Measurements from ENCODE around the gene ZFYVE28.
"Not testable (repeated sequence)": the region's sequence is repeated elsewhere in the genome, so short reads cannot be mapped to it uniquely, and the experiment has no call there.

The ZFYVE28 gene

GRCh38 chr4:2433609-2434350 lies 15.3 kb upstream of the ZFYVE28 start:
- TF ChIP-seq CTCF (IDR thresholded peaks at IDR 0.05; ENCODE audit: control extremely low read depth, extremely low read depth, low read depth, missing control alignments): no peak
- CTCF ChIA-PET: interaction anchor here (0.9 to 4.0 kb wide), 3 partner anchors 8 to 213 kb away, joined by 3 to 15 read pairs (median 6); no protein-coding TSS in a partner anchor
- POLR2A ChIA-PET: no interaction called here
- DNase-seq (ENCODE audit: extremely low spot score): no peak

- CTCF ChIA-PET: interaction anchor here (0.9 to 4.0 kb wide), 3 partner anchors 9 to 212 kb away, joined by 3 to 15 read pairs (median 6); no protein-coding TSS in a partner anchor
- TF ChIP-seq CTCF (IDR thresholded peaks at IDR 0.05; ENCODE audit: control extremely low read depth, extremely low read depth, low read depth, missing control alignments): no peak
- POLR2A ChIA-PET: no interaction called here
- DNase-seq (ENCODE audit: extremely low spot score): no peak
Measured at GRCh38 chr4:2432991-2433530, 14.6 kb upstream of the ZFYVE28 start.

- no peak for TF ChIP-seq CTCF (IDR thresholded peaks at IDR 0.05; ENCODE audit: control extremely low read depth, extremely low read depth, low read depth, missing control alignments)
- ChIA-PET CTCF (interaction anchor here (0.8 to 4.0 kb wide), 3 partner anchors 9 to 211 kb away, joined by 3 to 15 read pairs (median 6); no protein-coding TSS in a partner anchor), POLR2A (no interaction called here)
- no peak for DNase-seq (ENCODE audit: extremely low spot score)
Measured at GRCh38 chr4:2432004-2432403, 13.6 kb upstream of the ZFYVE28 start.

- DNase-seq (ENCODE audit: extremely low spot score); POLR2A ChIA-PET: not testable (repeated sequence)
- CTCF ChIA-PET: interaction anchor here (1.1 kb wide), 1 partner anchor 12 kb away, joined by 4 read pairs; no protein-coding TSS in a partner anchor
Measured at GRCh38 chr4:2429945-2430757, 11.7 kb upstream of the ZFYVE28 start.

GRCh38 chr4:2428496-2429213 lies 10.2 kb upstream of the ZFYVE28 start:
- ChIA-PET CTCF (interaction anchor here (0.8 to 2.0 kb wide), 3 partner anchors 13 to 16 kb away, joined by 3 to 8 read pairs (median 4); no protein-coding TSS in a partner anchor), POLR2A (no interaction called here)
- TF ChIP-seq CTCF (IDR thresholded peaks at IDR 0.05; ENCODE audit: control extremely low read depth, extremely low read depth, low read depth, missing control alignments): no peak
- no peak for DNase-seq (ENCODE audit: extremely low spot score)

- ChIA-PET POLR2A (no interaction called here), CTCF (interaction anchor here (1.0 to 2.0 kb wide), 3 partner anchors 8 to 16 kb away, joined by 4 to 8 read pairs (median 4); partner anchors contain the start of gene CFAP99)
- no peak for DNase-seq (ENCODE audit: extremely low spot score)
- TF ChIP-seq CTCF (IDR thresholded peaks at IDR 0.05; ENCODE audit: control extremely low read depth, extremely low read depth, low read depth, missing control alignments): no peak
Measured at GRCh38 chr4:2427383-2428334, 9.2 kb upstream of the ZFYVE28 start.
